ENCODE data around the gene CHRDL2. TPM values are rescaled to one million over a fixed set of nuclear protein-coding genes. Genes with fewer than 3 reads are reported as not detected.

The CHRDL2 gene
- total RNA-seq, 3 donors from 2014 or later (not counting 1 experiment from before 2014, with no cell fraction given), result not detected

DNA sequence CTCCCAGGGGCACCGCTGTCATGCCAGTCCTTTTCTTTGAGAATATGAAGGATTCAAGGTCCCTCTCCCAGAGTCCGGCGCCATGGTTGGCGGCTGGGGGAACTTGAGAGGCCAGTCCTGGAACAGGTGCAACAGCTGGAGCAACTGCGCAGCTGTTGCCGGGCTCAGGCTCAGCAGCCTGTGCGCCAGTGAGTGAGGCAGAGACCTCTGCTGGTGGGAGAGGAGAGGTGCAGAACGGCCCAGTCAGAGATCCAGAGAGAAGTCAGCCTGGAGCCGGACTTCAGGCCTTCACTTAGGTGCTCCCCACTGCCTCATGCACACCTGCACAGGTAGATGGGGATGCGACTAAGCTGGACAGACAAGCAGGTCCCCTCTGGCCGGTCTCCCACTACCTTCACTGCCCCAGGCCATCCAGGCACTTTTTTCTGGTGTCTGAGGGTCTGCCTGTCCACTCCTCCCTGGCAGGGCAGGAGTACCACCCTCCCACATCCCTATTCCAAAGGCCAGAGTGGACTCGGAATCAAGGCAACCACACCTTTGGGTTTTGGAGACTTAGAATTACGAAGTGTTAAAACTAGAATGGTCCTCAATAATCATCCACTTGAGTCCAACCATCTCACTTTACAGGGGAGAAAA is 4.6 kb downstream of the CHRDL2 start:
- intact Hi-C loops (cut with micrococcal nuclease), result no loop called here
- Mint-ChIP-seq H3K9me3 (no peaks in the 10 kb centered on the region), H3K4me3 (no peak overlapping the region), H3K27me3 (ENCODE audit: low read depth in 2 of 2) (peaks cover 47 to 49% of the 10 kb centered on the region in 2 donors), H3K36me3 (no peaks in the 10 kb centered on the region), H3K27ac (no peak overlapping the region), H3K4me1 (peaks cover 4 to 5% of the 10 kb centered on the region in 2 donors)
- Histone ChIP-seq H3K9me3 (ENCODE audit: control insufficient read depth, insufficient read depth, low read length) (no peaks in the 10 kb centered on the region), H3K27ac (ENCODE audit: low read length) (no peak overlapping the region), H3K36me3 (ENCODE audit: control insufficient read depth, insufficient read depth, low read length) (no peaks in the 10 kb centered on the region), H3K4me1 (ENCODE audit: control insufficient read depth, insufficient read depth, low read length) (peaks cover 3% of the 10 kb centered on the region), H3K27me3 (ENCODE audit: control insufficient read depth, insufficient read depth, low read length) (peaks cover 13% of the 10 kb centered on the region), H3K4me3 (ENCODE audit: low read length) (no peak overlapping the region)
- TF ChIP-seq, protein P1, sequence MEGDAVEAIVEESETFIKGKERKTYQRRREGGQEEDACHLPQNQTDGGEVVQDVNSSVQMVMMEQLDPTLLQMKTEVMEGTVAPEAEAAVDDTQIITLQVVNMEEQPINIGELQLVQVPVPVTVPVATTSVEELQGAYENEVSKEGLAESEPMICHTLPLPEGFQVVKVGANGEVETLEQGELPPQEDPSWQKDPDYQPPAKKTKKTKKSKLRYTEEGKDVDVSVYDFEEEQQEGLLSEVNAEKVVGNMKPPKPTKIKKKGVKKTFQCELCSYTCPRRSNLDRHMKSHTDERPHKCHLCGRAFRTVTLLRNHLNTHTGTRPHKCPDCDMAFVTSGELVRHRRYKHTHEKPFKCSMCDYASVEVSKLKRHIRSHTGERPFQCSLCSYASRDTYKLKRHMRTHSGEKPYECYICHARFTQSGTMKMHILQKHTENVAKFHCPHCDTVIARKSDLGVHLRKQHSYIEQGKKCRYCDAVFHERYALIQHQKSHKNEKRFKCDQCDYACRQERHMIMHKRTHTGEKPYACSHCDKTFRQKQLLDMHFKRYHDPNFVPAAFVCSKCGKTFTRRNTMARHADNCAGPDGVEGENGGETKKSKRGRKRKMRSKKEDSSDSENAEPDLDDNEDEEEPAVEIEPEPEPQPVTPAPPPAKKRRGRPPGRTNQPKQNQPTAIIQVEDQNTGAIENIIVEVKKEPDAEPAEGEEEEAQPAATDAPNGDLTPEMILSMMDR (IDR thresholded peaks at IDR 0.05), result peak; percentile 87
- 19% methylated on average over 13 of the region's 13 CpGs for WGBS (ENCODE audit: insufficient coverage)
- ATAC-seq (peak; percentile 83 to 99 (median 99)), DNase-seq (peak; percentile 40 to 77)

DNA sequence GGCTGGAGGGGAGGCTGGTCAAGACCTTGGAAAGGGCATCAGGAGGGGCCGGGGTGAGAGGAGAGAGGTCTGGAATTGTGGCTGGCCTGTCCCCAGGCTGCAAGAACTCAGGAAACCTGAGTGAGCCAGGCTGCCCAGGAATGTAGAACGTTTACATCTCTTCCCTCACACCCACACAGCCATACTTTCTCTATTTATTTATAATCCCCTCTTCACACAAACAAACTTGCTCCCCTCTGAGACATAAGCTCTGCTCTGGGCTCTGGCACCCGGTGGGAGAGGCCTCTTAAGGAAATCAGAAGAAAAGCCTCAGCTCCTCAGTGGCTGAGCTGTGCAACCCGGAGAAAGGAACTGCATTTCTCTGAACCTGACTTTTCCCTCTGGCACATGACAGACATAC is 5.5 kb downstream of the CHRDL2 start:
- Histone ChIP-seq H3K36me3 (ENCODE audit: control insufficient read depth, insufficient read depth, low read length) (no peaks in the 10 kb centered on the region), H3K9me3 (ENCODE audit: control insufficient read depth, insufficient read depth, low read length) (no peaks in the 10 kb centered on the region), H3K4me3 (ENCODE audit: low read length) (no peak overlapping the region), H3K27me3 (ENCODE audit: control insufficient read depth, insufficient read depth, low read length) (peaks cover 7% of the 10 kb centered on the region), H3K4me1 (ENCODE audit: control insufficient read depth, insufficient read depth, low read length) (peaks cover 3% of the 10 kb centered on the region), H3K27ac (ENCODE audit: low read length) (no peak overlapping the region)
- TF ChIP-seq, protein P1 (IDR thresholded peaks at IDR 0.05), result no peak
- WGBS (ENCODE audit: insufficient coverage), result 87% methylated on average over 4 of the region's 4 CpGs
- peaks cover 2 to 4% of the 10 kb centered on the region in 2 donors for H3K4me1 Mint-ChIP-seq
- H3K9me3 Mint-ChIP-seq, result no peaks in the 10 kb centered on the region
- peaks cover 43 to 45% of the 10 kb centered on the region in 2 donors for H3K27me3 Mint-ChIP-seq (ENCODE audit: low read depth in 2 of 2)
- H3K4me3 Mint-ChIP-seq, result no peak overlapping the region
- no peaks in the 10 kb centered on the region for H3K36me3 Mint-ChIP-seq
- intact Hi-C loops (cut with micrococcal nuclease), result no loop called here
- H3K27ac Mint-ChIP-seq, result no peak overlapping the region
- no peak for ATAC-seq
- DNase-seq, result no peak

DNA sequence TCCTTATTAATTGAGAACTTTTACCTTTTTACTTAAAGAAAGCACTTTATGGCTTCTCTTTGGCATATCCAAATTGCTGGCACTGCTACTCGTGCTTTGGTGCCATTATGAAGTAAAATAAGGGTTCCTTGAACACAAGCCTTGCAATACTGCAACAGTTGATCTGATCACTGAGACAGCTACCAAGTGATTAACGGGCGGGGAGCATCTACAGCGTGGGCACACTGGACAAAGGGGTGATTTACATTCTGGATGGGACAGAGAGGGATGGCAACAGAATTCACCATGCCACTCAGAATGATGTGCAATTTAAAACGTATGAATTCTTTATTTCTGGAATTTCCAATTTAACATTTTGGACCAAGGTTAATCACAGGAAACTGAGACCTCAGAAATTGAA is 7.7 kb downstream of the CHRDL2 start:
- no peak overlapping the region for H3K27ac ChIP-seq (ENCODE audit: low read length)
- DNase-seq (no peak), ATAC-seq (no peak)
- Mint-ChIP-seq H3K9me3 (no peaks in the 10 kb centered on the region), H3K4me3 (no peak overlapping the region), H3K27me3 (ENCODE audit: low read depth in 2 of 2) (peaks cover 21 to 26% of the 10 kb centered on the region in 2 donors), H3K27ac (no peak overlapping the region), H3K4me1 (peaks cover 0 to 4% of the 10 kb centered on the region in 2 donors), H3K36me3 (no peaks in the 10 kb centered on the region)
- TF ChIP-seq, protein P1 (IDR thresholded peaks at IDR 0.05), result no peak
- no peaks in the 10 kb centered on the region for H3K36me3 ChIP-seq (ENCODE audit: control insufficient read depth, insufficient read depth, low read length)
- intact Hi-C loops (cut with micrococcal nuclease), result no loop called here
- no peak overlapping the region for H3K4me3 ChIP-seq (ENCODE audit: low read length)
- peaks cover 3% of the 10 kb centered on the region for H3K4me1 ChIP-seq (ENCODE audit: control insufficient read depth, insufficient read depth, low read length)
- no peaks in the 10 kb centered on the region for H3K27me3 ChIP-seq (ENCODE audit: control insufficient read depth, insufficient read depth, low read length)
- WGBS (ENCODE audit: insufficient coverage), result 86% methylated on average over 5 of the region's 5 CpGs
- no peaks in the 10 kb centered on the region for H3K9me3 ChIP-seq (ENCODE audit: control insufficient read depth, insufficient read depth, low read length)

DNA sequence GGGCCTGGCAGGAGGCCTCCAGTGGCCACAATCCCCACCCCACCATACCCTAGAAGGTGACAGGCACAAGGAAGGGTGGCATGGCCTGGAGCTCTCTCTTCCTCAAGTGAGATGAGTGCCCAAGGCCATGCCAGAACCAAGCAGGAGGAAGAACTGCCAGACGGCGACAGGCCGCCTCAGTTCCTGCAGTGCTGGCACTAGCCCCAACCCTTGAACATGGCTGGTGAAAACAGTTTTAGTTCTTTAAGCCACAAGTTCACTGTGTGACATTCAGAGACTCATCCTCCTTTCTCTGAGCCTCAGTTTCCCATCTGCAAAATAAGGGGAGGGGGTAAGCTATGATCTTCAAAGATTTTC is 9.8 kb downstream of the CHRDL2 start:
- peaks cover 2% of the 10 kb centered on the region for H3K4me1 ChIP-seq (ENCODE audit: control insufficient read depth, insufficient read depth, low read length)
- H3K4me3 ChIP-seq (ENCODE audit: low read length), result no peak overlapping the region
- H3K9me3 ChIP-seq (ENCODE audit: control insufficient read depth, insufficient read depth, low read length), result no peaks in the 10 kb centered on the region
- intact Hi-C loops (cut with micrococcal nuclease), result no loop called here
- Mint-ChIP-seq H3K36me3 (no peaks in the 10 kb centered on the region), H3K4me3 (no peak overlapping the region), H3K9me3 (no peaks in the 10 kb centered on the region), H3K4me1 (peaks cover 0 to 2% of the 10 kb centered on the region in 2 donors), H3K27ac (no peak overlapping the region), H3K27me3 (ENCODE audit: low read depth in 2 of 2) (peaks cover 17 to 19% of the 10 kb centered on the region in 2 donors)
- H3K27me3 ChIP-seq (ENCODE audit: control insufficient read depth, insufficient read depth, low read length), result no peaks in the 10 kb centered on the region
- ATAC-seq, result no peak
- DNase-seq, result no peak
- WGBS (ENCODE audit: insufficient coverage), result 88% methylated on average over 3 of the region's 3 CpGs
- TF ChIP-seq, protein P1 (IDR thresholded peaks at IDR 0.05), result no peak
- no peaks in the 10 kb centered on the region for H3K36me3 ChIP-seq (ENCODE audit: control insufficient read depth, insufficient read depth, low read length)
- H3K27ac ChIP-seq (ENCODE audit: low read length), result no peak overlapping the region

Data from natural killer cell (primary cell).